Measurements from ENCODE around the gene CCL16. TPM values are rescaled to one million over a fixed set of nuclear protein-coding genes. Genes with fewer than 3 reads are reported as not detected.

Gene CCL16
- total RNA-seq, 1 experiment from 2014 or later: not detected

DNA sequence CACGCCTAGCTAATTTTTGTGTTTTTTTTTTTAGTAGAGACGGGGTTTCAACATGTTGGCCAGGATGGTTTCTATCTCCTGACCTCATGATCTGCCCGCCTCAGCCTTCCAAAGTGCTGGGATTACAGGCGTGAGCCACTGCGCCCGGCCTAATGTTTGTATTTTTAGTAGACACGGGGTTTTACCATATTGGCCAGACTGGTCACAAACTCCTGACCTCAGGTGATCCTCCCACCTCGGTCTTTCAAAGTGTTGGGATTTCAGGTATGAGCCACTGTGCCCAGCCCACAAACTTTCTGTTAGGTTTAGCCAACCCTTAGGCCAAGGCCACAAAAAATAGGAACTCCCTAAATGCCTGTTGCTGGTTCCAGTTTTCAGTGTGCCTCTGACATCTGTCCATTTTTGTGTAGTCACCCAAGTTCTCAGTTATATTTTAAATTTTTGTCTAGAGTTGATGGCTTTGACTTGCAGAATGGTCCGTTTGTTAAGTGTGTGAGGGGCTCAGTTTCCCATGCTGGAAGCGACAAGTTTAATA, 12.7 kb downstream of the CCL16 start:
- H3K4me1 ChIP-seq: peaks cover 39% of the 10 kb centered on the region
- no TSS peak for BruUV-seq (replicated peaks)
- no peaks in the 10 kb centered on the region for H3K27me3 ChIP-seq (replicated peaks; ENCODE audit: control insufficient read depth, insufficient read depth, low read length)
- H3K4me3 ChIP-seq (ENCODE audit: low read depth, low read length): no peak overlapping the region
- TF ChIP-seq, protein P1, sequence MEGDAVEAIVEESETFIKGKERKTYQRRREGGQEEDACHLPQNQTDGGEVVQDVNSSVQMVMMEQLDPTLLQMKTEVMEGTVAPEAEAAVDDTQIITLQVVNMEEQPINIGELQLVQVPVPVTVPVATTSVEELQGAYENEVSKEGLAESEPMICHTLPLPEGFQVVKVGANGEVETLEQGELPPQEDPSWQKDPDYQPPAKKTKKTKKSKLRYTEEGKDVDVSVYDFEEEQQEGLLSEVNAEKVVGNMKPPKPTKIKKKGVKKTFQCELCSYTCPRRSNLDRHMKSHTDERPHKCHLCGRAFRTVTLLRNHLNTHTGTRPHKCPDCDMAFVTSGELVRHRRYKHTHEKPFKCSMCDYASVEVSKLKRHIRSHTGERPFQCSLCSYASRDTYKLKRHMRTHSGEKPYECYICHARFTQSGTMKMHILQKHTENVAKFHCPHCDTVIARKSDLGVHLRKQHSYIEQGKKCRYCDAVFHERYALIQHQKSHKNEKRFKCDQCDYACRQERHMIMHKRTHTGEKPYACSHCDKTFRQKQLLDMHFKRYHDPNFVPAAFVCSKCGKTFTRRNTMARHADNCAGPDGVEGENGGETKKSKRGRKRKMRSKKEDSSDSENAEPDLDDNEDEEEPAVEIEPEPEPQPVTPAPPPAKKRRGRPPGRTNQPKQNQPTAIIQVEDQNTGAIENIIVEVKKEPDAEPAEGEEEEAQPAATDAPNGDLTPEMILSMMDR (IDR thresholded peaks at IDR 0.05; ENCODE audit: insufficient read depth in 1 of 2, low read depth in 1 of 2, low read length in 1 of 2, severe bottlenecking in 1 of 2, unreplicated experiment in 1 of 2): no peak
- CTCF ChIA-PET: interaction anchor here (1.0 to 2.0 kb wide), 3 partner anchors 33 to 181 kb away, joined by 3 to 43 read pairs (median 3); partner anchors contain the start of gene CCL15
- no peaks in the 10 kb centered on the region for H3K36me3 ChIP-seq (ENCODE audit: control insufficient read depth, insufficient read depth, low read length)
- POLR2A ChIA-PET: no interaction called here
- H3K27me3 Mint-ChIP-seq (ENCODE audit: insufficient read depth, unreplicated experiment): no peaks in the 10 kb centered on the region
- H3K27ac Mint-ChIP-seq (ENCODE audit: unreplicated experiment): no peak overlapping the region
- no peaks in the 10 kb centered on the region for H3K9me3 Mint-ChIP-seq (ENCODE audit: unreplicated experiment)
- no peak overlapping the region for H3K4me3 Mint-ChIP-seq (ENCODE audit: unreplicated experiment)
- H3K36me3 Mint-ChIP-seq (ENCODE audit: insufficient read depth, unreplicated experiment): no peaks in the 10 kb centered on the region
- intact Hi-C loops (cut with micrococcal nuclease; ENCODE audit: unreplicated experiment): loop anchor here (1.0 kb wide), 4 partner anchors 21 to 181 kb away; no protein-coding TSS in a partner anchor
- no peak for DNase-seq
- H3K9me3 ChIP-seq: no peaks in the 10 kb centered on the region; the same call in 1 of the 2 replicates
- peaks cover 20% of the 10 kb centered on the region for H3K4me1 Mint-ChIP-seq (ENCODE audit: low read depth, unreplicated experiment)

DNA sequence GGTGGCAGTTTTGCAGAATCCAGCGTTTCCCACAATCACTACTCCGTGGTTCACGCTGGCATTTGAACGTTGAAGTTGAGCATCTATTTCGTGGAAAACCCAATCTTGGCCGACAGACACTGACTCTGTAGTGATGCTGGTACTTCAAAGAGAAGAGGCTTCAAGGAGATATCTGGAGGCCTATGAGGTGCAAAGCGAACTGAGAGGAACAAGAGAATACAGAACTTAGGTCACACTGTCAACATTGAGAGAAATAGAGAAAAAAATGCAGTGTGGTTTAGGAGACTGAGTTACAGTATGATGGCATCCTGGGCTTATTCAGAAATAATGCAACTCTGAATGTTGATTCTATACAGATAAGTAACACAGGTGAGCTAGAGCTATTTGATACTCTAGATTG, 16.0 kb downstream of the CCL16 start:
- BruUV-seq (replicated peaks): no TSS peak
- ChIA-PET POLR2A (no interaction called here), CTCF (interaction anchor here (0.6 kb wide), 1 partner anchor 35 kb away, joined by 4 read pairs; no protein-coding TSS in a partner anchor)
- Mint-ChIP-seq H3K36me3 (ENCODE audit: insufficient read depth, unreplicated experiment) (no peaks in the 10 kb centered on the region), H3K4me3 (ENCODE audit: unreplicated experiment) (no peak overlapping the region), H3K27ac (ENCODE audit: unreplicated experiment) (no peak overlapping the region), H3K9me3 (ENCODE audit: unreplicated experiment) (no peaks in the 10 kb centered on the region), H3K27me3 (ENCODE audit: insufficient read depth, unreplicated experiment) (peaks cover 5% of the 10 kb centered on the region), H3K4me1 (ENCODE audit: low read depth, unreplicated experiment) (peaks cover 7% of the 10 kb centered on the region)
- H3K4me1 ChIP-seq: peaks cover 7% of the 10 kb centered on the region; the same call in 1 of the 2 replicates
- H3K9me3 ChIP-seq: no peaks in the 10 kb centered on the region; the same call in 1 of the 2 replicates
- no peak overlapping the region for H3K4me3 ChIP-seq (ENCODE audit: low read depth, low read length)
- H3K27me3 ChIP-seq (replicated peaks; ENCODE audit: control insufficient read depth, insufficient read depth, low read length): no peaks in the 10 kb centered on the region
- intact Hi-C loops (cut with micrococcal nuclease; ENCODE audit: unreplicated experiment): no loop called here
- TF ChIP-seq, protein P1 (IDR thresholded peaks at IDR 0.05; ENCODE audit: insufficient read depth in 1 of 2, low read depth in 1 of 2, low read length in 1 of 2, severe bottlenecking in 1 of 2, unreplicated experiment in 1 of 2): no peak
- H3K36me3 ChIP-seq (ENCODE audit: control insufficient read depth, insufficient read depth, low read length): no peaks in the 10 kb centered on the region
- DNase-seq: no peak

DNA sequence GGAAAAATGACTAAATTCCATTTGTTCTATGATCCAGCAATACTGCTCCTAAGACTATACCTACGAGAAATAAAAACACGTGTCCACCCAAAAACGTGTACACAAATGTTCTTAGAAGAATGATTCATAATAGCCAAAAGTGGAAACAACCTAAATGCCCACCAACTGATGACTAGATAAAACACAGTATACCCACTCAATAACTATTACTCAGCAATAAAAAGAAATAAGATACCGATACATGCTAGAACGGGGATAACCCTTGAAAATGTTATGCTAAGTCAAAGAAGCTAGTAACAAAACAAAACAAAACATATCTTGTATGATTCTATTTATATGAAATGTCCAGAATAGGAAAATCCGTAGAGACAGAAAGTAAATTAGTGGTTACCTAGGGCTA, 17.6 kb downstream of the CCL16 start:
- H3K36me3 Mint-ChIP-seq (ENCODE audit: insufficient read depth, unreplicated experiment): no peaks in the 10 kb centered on the region
- no peak overlapping the region for H3K27ac Mint-ChIP-seq (ENCODE audit: unreplicated experiment)
- no peak for DNase-seq
- ChIA-PET CTCF (no interaction called here), POLR2A (no interaction called here)
- H3K9me3 Mint-ChIP-seq (ENCODE audit: unreplicated experiment): no peaks in the 10 kb centered on the region
- no peak overlapping the region for H3K4me3 ChIP-seq (ENCODE audit: low read depth, low read length)
- no peaks in the 10 kb centered on the region for H3K36me3 ChIP-seq (ENCODE audit: control insufficient read depth, insufficient read depth, low read length)
- peaks cover 5% of the 10 kb centered on the region for H3K27me3 Mint-ChIP-seq (ENCODE audit: insufficient read depth, unreplicated experiment)
- no TSS peak for BruUV-seq (replicated peaks)
- intact Hi-C loops (cut with micrococcal nuclease; ENCODE audit: unreplicated experiment): no loop called here
- H3K4me1 Mint-ChIP-seq (ENCODE audit: low read depth, unreplicated experiment): peaks cover 7% of the 10 kb centered on the region
- TF ChIP-seq, protein P1 (IDR thresholded peaks at IDR 0.05; ENCODE audit: insufficient read depth in 1 of 2, low read depth in 1 of 2, low read length in 1 of 2, severe bottlenecking in 1 of 2, unreplicated experiment in 1 of 2): no peak
- no peaks in the 10 kb centered on the region for H3K4me1 ChIP-seq
- no peaks in the 10 kb centered on the region for H3K27me3 ChIP-seq (replicated peaks; ENCODE audit: control insufficient read depth, insufficient read depth, low read length)
- H3K4me3 Mint-ChIP-seq (ENCODE audit: unreplicated experiment): no peak overlapping the region
- H3K9me3 ChIP-seq: no peaks in the 10 kb centered on the region; the same call in 1 of the 2 replicates
